ENCODE results near the gene TECTA. TPM values are rescaled to one million over a fixed set of nuclear protein-coding genes. Genes with fewer than 3 reads are reported as not detected.

Gene TECTA
- total RNA-seq, 1 donor from 2014 or later: 0.67 TPM

DNA sequence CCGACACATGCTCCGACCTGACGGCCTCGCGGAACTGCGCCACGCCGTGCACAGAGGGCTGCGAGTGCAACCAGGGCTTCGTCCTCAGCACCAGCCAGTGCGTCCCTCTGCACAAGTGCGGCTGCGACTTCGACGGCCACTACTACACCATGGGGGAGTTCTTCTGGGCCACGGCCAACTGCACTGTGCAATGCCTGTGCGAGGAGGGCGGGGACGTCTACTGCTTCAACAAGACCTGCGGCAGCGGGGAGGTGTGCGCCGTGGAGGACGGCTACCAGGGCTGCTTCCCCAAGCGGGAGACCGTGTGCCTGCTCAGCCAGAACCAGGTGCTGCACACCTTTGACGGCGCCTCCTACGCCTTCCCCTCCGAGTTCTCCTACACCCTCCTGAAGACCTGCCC lies 26.8 kb downstream of the TECTA start:
- DNase-seq (ENCODE audit: low read depth): no peak
- Histone ChIP-seq H3K36me3 (ENCODE audit: control insufficient read depth, insufficient read depth, low read length) (no peaks in the 10 kb centered on the region), H3K27me3 (ENCODE audit: control insufficient read depth, insufficient read depth, low read length) (no peaks in the 10 kb centered on the region), H3K4me3 (ENCODE audit: low read depth, low read length) (no peak overlapping the region)
- TF ChIP-seq, protein P1, sequence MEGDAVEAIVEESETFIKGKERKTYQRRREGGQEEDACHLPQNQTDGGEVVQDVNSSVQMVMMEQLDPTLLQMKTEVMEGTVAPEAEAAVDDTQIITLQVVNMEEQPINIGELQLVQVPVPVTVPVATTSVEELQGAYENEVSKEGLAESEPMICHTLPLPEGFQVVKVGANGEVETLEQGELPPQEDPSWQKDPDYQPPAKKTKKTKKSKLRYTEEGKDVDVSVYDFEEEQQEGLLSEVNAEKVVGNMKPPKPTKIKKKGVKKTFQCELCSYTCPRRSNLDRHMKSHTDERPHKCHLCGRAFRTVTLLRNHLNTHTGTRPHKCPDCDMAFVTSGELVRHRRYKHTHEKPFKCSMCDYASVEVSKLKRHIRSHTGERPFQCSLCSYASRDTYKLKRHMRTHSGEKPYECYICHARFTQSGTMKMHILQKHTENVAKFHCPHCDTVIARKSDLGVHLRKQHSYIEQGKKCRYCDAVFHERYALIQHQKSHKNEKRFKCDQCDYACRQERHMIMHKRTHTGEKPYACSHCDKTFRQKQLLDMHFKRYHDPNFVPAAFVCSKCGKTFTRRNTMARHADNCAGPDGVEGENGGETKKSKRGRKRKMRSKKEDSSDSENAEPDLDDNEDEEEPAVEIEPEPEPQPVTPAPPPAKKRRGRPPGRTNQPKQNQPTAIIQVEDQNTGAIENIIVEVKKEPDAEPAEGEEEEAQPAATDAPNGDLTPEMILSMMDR (IDR thresholded peaks at IDR 0.05; ENCODE audit: insufficient read depth, low read length, poor library complexity, severe bottlenecking): no peak

DNA sequence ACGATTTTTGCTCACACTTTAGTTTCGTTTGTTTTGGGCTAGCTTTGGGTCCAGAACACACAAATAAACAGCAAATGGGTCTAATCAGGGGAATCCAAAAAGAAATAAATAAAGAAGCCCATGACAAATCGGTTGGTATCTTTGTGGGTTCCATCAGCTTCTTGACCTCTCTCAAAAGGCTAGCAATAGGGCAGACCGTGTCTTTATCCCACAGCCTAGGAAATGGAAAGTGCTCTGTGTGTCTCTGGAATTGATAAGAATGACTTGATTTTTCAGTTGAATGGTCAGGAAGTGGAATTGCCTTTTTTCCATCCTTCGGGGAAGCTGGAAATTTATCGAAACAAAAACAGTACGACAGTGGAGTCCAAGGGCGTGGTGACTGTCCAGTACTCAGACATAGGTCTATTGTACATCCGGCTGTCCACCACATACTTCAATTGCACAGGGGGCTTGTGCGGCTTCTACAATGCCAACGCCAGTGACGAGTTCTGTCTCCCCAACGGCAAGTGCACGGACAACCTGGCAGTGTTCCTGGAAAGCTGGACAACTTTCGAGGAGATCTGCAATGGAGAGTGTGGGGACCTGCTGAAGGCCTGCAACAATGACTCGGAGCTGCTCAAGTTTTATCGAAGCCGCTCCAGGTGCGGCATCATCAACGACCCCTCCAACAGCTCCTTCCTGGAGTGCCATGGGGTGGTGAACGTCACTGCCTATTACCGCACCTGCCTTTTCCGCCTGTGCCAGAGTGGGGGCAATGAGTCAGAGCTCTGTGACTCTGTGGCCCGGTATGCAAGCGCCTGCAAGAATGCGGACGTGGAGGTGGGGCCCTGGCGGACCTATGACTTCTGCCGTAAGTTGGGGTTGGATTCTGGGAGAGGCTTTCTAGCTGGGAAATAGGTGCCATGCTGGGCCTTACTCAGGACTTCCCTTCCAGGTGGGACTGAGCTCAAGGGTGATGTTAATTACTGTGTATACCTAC lies 28.6 kb downstream of the TECTA start:
- no peak for DNase-seq (ENCODE audit: low read depth)
- Histone ChIP-seq H3K36me3 (ENCODE audit: control insufficient read depth, insufficient read depth, low read length) (no peaks in the 10 kb centered on the region), H3K4me3 (ENCODE audit: low read depth, low read length) (no peak overlapping the region), H3K27me3 (ENCODE audit: control insufficient read depth, insufficient read depth, low read length) (no peaks in the 10 kb centered on the region)
- TF ChIP-seq, protein P1 (IDR thresholded peaks at IDR 0.05; ENCODE audit: insufficient read depth, low read length, poor library complexity, severe bottlenecking): no peak

GRCh38 chr11:121131656-121132055 lies 30.6 kb downstream of the TECTA start:
- TF ChIP-seq, protein P1 (IDR thresholded peaks at IDR 0.05; ENCODE audit: insufficient read depth, low read length, poor library complexity, severe bottlenecking): no peak
- no peak for DNase-seq (ENCODE audit: low read depth)
- H3K27me3 ChIP-seq (ENCODE audit: control insufficient read depth, insufficient read depth, low read length): no peaks in the 10 kb centered on the region
- no peaks in the 10 kb centered on the region for H3K36me3 ChIP-seq (ENCODE audit: control insufficient read depth, insufficient read depth, low read length)
- H3K4me3 ChIP-seq (ENCODE audit: low read depth, low read length): no peak overlapping the region

DNA sequence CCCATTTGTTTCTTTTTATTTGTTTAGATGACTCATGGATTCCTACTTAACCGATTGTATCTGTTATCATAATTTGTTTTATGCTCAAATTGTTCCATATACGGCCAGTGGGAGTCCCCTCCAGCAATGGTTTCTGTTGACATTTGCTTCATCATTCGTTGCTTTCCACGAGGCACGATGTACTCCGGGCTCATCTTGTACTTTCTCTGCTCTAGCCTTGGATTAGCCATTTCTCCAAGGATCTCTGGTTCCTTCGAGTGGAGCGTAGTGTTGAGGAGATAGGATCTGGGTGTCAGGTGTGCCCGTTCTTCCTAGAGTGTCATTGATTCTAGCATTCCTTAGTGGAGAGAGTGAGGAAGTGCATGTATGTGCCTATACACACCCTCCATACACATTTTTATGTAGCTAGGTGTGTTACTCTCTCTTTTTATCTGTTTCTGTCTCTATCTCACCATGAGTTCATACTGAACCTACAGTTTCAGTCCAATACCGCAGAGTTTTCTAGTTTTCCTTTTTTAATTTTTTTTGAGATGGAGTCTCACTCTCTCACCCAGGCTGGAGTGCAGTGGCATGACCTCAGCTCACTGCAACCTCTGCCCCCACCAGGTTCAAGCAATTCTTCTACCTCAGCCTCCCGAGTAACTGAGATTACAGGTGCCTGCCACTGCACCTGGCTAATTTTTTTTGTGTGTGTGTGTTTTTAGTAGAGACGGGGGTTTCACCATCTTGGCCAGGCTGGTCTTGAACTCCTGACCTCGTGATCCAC lies 31.4 kb downstream of the TECTA start:
- H3K4me3 ChIP-seq (ENCODE audit: low read depth, low read length): no peak overlapping the region
- TF ChIP-seq, protein P1 (IDR thresholded peaks at IDR 0.05; ENCODE audit: insufficient read depth, low read length, poor library complexity, severe bottlenecking): no peak
- no peaks in the 10 kb centered on the region for H3K27me3 ChIP-seq (ENCODE audit: control insufficient read depth, insufficient read depth, low read length)
- no peaks in the 10 kb centered on the region for H3K36me3 ChIP-seq (ENCODE audit: control insufficient read depth, insufficient read depth, low read length)
- no peak for DNase-seq (ENCODE audit: low read depth)

DNA sequence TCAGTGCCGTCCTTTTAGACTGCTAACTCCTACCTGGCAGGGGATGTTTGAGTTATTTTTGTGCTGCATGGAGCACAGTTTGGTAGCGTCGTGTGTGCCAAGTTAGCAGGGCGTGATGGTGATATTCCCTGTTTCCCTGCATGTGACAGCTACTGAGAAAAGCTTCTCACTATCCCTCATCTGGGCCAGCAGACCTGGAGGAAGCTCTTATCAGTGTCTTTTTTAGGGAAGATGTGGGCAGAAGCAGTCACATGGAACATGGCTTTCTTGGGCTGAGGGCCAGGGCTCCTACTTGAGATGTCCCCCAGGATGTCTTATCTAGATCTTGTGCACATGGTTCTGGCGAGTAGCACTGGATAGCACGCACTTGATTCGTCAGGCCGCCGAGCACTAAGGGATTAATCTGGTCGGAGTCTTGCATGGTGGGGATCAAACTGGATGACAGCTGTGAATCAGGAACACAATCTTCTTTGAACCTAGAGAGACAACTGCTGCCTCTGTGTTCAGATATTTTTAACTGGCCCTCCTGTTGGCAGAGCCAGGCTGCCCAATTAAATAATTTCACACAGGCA lies 33.8 kb downstream of the TECTA start:
- TF ChIP-seq, protein P1 (IDR thresholded peaks at IDR 0.05; ENCODE audit: insufficient read depth, low read length, poor library complexity, severe bottlenecking): no peak
- Histone ChIP-seq H3K4me3 (ENCODE audit: low read depth, low read length) (no peak overlapping the region), H3K36me3 (ENCODE audit: control insufficient read depth, insufficient read depth, low read length) (no peaks in the 10 kb centered on the region), H3K27me3 (ENCODE audit: control insufficient read depth, insufficient read depth, low read length) (no peaks in the 10 kb centered on the region)
- no peak for DNase-seq (ENCODE audit: low read depth)
